Hepatic stellate cell (primary cell): ENCODE data around the gene SORCS3.

Source experiments
- DNase-seq: peaks from one replicate; pipeline ENCODE4 v3.0.0; 2011; ENCODE audit warnings: low spot score

Gene SORCS3

GRCh38 chr10:105188737-105189462, 547.8 kb downstream of the SORCS3 start:
- no peak for DNase-seq

DNA sequence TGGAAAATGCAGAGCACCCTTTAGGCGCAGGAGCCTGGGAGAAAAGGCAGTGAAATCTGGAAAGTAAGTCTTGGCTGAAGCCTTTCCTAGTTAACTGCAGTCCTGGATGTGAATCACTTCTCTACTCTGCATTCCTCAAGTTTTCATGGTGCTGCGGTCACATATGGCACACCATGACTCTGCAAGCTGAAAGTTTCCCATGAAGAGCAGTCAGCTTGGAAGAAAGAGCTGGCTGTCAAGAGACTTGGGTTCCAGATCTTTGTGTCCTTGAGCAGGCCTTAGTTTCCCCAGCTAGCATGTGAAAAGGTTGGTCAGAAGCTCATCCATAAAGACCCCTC, 548.3 kb downstream of the SORCS3 start:
- DNase-seq = no peak

GRCh38 chr10:105192146-105192545, 551.1 kb downstream of the SORCS3 start:
- no peak for DNase-seq

DNA sequence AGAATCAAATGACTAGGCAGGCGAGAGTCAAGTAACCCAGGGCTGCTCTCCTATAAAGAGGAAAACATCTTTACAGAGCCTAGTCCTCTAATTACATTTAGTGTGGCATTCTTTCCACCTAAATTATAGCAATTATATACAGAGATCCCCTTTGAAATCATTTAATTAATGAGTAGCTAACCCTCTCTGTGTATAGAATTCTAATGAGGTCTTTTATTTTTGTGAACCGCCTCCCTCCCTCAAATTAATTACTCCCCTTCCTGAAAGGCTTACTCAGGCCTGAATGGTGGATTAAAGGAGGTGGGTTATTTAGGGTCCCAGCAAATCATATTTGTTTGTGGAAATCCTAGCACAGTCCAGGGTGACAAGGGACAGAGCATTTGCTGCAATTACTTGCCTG, 551.8 kb downstream of the SORCS3 start:
- no peak for DNase-seq

DNA sequence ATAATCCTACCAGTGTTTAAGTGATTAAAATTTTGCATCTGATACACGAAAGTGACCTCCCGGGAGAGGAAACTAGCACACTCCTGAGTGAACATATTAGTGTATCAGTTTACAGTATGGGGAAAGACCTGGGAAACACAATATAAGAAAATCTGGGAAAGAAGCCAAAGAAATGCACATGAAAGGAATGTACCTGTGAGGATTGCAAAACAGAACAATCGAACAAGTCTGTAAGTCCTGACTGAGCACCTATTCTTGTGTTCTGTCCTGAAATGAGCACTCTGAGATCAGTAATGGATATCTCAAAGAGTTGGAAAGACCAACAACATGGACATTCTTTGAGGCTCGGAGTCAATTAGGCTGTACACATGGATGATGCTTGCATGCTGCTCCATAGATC, 554.7 kb downstream of the SORCS3 start:
- no peak for DNase-seq

DNA sequence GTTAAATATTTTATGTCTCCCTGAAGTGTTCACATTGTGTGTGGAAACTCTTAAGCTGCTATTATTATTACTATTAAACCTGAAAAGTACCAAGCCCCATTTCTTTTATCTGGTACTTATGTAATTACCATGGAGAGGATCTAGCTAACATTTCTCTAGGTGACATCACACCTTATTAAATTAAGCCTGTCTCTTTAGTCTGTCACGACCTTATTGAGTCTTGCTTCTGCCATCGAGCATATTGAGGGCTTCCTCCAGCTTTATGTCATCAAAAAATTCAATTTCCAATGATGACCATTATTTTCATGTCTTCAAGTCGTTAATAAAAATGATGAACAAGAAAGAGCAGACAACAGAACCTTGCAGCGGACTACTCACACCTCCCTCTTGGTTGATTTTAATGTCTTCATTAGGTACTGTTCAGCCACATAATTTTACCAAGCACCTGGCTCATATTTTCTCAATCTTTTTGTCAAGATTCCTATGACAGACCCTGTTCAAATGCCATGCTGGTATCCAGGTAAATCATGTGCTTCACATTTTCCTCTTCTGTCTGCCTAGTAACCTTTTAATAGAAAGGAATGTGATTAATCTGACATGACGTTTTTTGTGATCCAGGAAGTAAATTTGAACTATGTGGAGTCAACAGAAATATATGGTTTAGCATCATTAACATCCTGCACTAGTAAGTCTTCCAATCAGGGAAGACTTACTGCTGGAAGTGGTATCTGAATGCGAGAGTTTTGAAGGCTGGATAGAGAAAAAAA, 556.7 kb downstream of the SORCS3 start:
- DNase-seq = no peak

- no peak for DNase-seq
Measured at GRCh38 chr10:105206616-105207015, 565.5 kb downstream of the SORCS3 start.

DNA sequence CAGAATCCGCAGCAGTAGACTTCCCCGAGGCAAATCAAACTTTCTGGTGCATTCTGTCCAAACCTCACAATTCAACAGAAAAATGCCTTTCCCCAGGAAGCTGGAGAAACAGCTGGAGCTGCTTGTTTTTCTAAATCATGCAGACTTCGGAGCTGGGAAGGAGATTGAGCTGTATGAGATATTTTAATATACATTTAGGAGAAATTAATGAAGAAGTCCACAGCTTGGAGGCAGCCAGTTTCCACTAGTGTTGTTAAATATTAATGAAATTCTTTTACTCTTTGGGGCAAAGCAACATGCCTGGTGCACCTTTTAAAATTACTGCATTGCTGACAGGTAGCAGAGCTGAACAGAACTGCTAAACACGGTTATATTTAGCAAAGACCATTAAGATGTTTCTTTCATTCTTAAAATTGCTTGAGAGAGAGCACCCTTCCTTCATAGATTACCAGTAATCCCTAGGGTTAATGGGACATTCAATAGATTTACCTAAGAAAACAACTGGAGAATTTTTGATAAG, 566.4 kb downstream of the SORCS3 start:
- DNase-seq = no peak

- no peak for DNase-seq
Measured at GRCh38 chr10:105210546-105210945, 569.5 kb downstream of the SORCS3 start.

DNA sequence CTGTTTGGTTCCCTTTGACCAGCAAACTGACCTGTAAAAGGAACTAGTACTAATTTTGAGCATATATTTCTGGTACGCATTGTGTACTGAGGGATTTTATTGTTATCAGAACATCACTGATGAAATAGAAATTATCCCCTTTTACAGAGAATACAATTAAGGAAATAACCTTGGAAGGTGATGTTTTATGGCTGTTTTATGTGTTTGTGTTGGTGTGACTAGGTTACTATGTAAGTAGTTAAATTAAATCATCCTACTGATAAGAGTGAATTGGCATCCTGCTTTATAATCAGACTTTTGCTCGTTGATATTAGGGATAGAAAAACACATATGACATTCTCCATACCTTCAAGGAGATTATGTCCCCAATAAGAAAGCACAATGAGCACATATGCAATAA, 596.6 kb downstream of the SORCS3 start:
- DNase-seq = no peak

DNA sequence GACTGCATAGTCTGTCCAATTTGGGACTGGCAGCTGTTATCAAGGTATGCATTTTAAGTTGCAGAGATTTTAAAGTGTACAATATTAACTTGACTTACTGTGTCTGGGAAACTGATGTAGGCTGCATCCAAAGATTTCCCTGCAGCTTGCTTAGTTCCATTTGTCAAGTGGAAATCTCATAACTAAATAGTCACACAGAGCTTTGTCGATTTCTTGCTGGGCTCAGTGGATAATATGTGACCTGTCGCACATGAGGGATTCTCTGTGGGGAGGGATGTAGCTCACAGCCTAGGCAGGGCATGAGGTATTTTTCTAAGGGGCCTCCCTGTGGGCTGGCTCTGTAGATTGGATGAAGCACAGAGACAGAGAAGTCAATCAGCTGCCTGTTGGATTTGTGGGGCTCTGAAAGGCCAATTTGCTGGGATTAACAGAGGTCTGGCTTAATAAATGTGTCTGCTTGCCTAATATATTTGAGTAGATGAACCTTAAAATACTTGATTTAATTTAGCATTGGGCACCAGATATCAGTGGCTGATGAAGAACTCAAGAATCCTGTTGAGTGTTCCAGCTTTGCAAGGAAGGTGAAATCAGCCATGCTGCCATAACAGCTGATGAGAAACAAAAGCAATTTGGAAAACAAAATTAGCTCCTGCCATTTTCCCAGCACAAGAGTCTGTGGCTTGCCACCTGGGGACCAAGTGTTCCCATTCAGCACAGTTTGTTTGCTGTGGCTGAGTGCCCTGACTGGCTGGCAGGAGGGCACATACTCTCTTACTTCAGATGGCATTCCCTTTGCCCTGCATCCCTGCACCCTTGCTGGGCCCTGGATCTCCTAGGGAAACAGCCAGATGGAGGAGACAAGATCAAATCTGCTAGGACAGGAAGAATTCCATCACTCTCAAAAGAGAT, 598.5 kb downstream of the SORCS3 start:
- no peak for DNase-seq

GRCh38 chr10:105241254-105241653, 600.2 kb downstream of the SORCS3 start:
- no peak for DNase-seq

GRCh38 chr10:105243381-105243780, 602.3 kb downstream of the SORCS3 start:
- no peak for DNase-seq

GRCh38 chr10:105243825-105244224, 602.7 kb downstream of the SORCS3 start:
- DNase-seq = no peak

DNA sequence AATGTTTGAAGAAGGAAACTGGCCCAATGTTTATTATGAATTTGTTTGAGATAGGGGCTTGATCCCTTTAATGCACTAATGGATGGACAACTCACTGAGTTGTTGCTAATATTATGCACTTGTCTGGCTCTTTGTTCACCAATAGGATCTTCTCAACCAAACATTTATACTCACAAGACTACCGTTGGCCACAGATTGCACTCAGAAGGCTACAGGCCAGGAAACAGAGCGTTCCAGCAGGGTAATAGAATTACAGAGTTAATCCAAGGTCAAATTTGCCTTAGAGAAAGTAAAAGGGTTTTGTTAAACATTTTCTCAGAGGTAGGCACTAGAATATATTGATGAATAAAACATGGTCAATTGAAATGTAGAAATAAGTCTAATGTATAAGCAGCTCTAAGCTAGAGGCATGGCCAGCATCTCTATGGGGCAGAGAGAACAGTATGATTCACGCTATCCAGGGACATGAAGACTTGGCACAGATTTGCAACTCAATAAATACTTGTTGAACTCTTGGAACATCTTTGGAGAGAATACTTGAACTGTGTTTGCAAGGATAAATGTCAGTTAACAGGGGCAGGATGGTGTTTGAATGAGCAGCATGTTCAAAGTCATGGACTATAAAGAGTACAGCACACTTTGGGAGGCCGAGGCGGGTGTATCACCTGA, 606.9 kb downstream of the SORCS3 start:
- DNase-seq = no peak

- DNase-seq = no peak
Measured at GRCh38 chr10:105252911-105253310, 611.8 kb downstream of the SORCS3 start.

- no peak for DNase-seq
Measured at GRCh38 chr10:105253515-105254212, 612.6 kb downstream of the SORCS3 start.

GRCh38 chr10:105258036-105258673, 617.1 kb downstream of the SORCS3 start:
- no peak for DNase-seq

DNA sequence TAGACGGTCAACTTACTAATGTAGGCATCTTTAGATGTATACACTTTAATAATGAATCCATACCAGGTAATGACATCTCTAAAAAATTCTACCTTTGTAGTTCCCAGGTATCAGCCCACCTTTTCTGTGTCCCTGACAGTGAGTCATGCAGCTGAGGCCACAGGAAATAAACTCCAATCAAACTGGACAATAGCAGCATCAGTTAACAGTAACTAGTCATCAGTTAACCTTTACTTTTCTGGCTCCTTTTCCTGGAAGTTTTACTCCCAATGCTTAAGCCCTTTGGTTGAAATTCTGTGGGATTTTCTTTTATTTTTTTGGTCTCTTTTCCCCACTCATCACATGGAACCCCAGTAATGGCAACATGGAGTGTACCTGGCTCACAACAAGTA, 617.6 kb downstream of the SORCS3 start:
- no peak for DNase-seq

DNA sequence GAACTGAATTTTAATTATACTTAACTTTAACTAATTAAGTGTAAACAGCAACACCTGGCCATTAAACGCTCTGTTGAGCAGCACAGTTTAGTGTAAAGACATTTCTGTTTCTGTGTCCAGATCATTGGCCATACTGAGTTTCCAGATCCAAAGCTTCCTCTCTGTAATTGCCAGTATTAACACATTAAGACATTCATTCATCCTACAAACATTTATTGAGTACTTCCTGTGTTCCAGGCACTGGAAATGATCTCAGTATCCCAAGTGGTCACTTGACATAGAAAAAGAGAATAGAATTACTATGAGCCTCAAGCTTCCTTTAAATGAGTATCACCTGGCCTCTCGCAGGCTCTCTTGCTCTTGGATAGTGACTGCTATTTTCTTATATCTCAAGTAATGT, 618.1 kb downstream of the SORCS3 start:
- no peak for DNase-seq

GRCh38 chr10:105262666-105263065, 621.6 kb downstream of the SORCS3 start:
- no peak for DNase-seq
